HTERT RPE-1 (cell line): ENCODE measurements around the gene MKI67.
"Not testable (repeated sequence)": the region's sequence is repeated elsewhere in the genome, so short reads cannot be mapped to it uniquely, and the experiment has no call there.

Source experiments
- in situ Hi-C: fragments of 300-500 bp; cut with MboI; formaldehyde crosslinking; loops from 4 replicates; pipeline ENCODE4 v1.14.3; 2020; ENCODE audit warnings: low sequenced_read_pairs

Gene MKI67

DNA sequence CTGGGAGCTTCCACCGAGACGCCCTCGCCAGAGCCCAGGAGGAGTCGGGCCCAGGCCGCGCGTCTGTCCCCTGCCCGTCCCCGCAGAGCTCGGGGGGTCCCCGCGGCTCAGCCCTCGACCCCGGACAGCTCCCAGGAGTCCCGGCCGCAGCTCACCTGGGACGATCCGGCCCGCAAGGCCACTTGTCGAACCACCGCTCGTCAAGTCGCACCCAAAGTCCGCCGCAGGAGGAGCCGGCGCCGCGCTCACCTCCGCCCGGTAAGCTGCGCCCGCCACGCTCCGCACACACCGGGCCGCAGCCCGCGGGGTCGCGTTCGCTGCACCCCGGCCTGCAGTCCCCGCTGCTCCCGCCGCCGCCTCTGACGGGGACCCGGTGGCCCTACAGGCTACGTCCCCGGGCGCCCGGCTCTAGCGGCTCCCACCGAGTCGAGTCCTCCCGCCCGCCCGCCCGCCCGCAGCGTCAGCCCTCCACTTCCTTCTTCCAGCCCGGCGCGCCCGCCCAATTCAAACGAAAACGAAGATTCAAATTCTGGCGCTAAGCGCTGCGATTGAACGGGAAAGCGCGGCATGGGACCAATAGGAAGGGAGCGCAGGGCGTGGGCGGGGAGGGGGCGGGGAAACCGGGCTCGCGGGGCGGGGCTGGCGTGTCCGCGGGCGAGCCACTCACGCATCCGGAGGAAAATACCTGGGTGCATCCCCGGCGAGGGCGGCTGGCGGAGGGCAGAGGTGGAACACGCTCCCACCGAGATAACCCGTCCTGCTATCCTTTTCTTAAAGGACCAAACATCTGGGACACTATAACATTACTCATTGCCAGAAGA lies at the start of gene MKI67:
TSS of gene MKI67 (minus strand) at position 480 of the 821 bp plus-strand sequence. CDS start 756 bp downstream, outside the sequence.
- in situ Hi-C loops, result no loop called here

- in situ Hi-C loops, result no loop called here
Observed at GRCh38 chr10:128174581-128175559, 48.6 kb upstream of the MKI67 start.

- in situ Hi-C loops, result no loop called here
Observed at GRCh38 chr10:128173386-128173785, 47.2 kb upstream of the MKI67 start.

GRCh38 chr10:128172756-128173155 lies 46.5 kb upstream of the MKI67 start:
- in situ Hi-C loops, result no loop called here

GRCh38 chr10:128169811-128170379 lies 43.7 kb upstream of the MKI67 start:
- in situ Hi-C loops, result no loop called here

- in situ Hi-C loops, result no loop called here
Observed at GRCh38 chr10:128167926-128168520, 41.8 kb upstream of the MKI67 start.

DNA sequence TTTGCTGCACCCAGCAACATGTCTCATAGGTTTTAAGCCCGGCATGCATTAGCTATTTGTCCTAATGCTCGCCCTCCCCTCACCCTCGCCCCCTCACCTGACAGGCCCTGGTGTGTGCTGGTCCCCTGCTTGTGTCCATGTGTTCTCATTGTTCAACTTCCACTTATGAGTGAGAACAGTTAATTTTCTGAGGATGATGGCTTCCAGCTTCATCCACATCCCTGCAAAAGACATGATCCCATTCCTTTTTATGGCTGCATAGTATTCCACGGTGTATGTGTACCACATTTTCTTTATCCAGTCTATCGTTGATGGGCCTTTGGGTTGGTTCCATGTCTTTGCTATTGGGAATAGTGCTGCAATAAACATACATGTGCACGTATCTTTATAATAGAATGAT lies 40.9 kb upstream of the MKI67 start:
- in situ Hi-C loops, result not testable (repeated sequence)

GRCh38 chr10:128166151-128166550 lies 39.9 kb upstream of the MKI67 start:
- in situ Hi-C loops, result no loop called here

- in situ Hi-C loops, result no loop called here
Observed at GRCh38 chr10:128165536-128165935, 39.3 kb upstream of the MKI67 start.

DNA sequence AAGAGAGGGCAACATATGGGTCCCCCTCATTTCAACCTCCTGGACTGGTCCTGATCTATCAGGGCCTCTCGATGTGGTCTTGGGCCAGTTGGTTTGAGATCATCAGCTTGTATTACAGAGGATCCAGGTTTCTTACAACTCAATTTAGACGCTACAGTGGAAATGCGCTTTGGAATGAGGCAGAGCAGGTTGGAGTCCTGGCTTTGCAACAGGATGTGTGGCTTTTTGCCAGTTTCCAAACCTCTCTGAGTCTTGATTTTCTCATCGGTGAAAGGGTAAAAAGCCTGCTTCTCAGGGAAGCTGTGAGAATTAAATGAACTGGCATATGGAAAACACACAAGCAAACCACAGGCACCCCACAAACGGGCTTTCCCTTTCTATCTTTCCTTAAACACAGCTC lies 37.5 kb upstream of the MKI67 start:
- in situ Hi-C loops, result no loop called here

DNA sequence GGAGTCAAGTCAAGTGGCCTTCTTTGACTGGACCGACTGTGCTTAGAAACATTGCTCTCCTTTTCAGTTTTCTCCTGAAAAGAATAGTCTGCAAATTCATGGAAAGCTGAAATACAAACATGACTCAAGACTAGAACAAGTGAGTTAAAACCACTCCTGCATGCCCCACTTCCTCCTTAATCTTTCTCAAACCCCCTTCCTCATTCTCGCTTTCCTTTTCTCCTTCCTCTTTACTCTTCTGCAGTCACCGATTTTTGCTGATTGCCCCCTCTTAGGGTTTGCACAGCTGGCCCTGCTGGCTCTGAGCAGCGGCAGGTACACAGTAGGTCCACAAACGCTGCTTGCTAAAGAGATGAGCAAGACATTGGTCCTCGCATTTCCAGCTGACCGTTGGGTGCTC lies 34.8 kb upstream of the MKI67 start:
- in situ Hi-C loops, result no loop called here

DNA sequence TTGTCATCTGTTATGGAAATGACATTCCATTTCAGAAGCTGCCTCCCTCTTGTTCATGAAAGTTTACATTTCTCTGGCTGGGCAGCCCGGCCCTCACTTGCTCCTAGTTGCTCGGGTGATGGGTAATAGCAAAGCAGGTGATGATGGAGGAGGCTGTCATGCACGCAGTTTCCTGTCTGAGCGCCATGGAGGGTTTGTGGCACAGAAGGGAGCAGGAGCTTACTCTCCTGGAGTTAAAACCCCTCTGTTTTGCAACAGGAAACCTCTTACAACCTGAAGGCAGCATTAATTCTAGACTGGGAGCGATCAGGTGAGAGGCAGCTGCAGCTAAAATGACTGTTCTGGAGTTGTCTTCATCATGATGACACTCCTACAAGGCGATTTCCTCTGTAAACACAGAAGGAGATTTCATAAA lies 34.1 kb upstream of the MKI67 start:
- in situ Hi-C loops, result no loop called here

GRCh38 chr10:128158021-128158795 lies 32.0 kb upstream of the MKI67 start:
- in situ Hi-C loops, result no loop called here

DNA sequence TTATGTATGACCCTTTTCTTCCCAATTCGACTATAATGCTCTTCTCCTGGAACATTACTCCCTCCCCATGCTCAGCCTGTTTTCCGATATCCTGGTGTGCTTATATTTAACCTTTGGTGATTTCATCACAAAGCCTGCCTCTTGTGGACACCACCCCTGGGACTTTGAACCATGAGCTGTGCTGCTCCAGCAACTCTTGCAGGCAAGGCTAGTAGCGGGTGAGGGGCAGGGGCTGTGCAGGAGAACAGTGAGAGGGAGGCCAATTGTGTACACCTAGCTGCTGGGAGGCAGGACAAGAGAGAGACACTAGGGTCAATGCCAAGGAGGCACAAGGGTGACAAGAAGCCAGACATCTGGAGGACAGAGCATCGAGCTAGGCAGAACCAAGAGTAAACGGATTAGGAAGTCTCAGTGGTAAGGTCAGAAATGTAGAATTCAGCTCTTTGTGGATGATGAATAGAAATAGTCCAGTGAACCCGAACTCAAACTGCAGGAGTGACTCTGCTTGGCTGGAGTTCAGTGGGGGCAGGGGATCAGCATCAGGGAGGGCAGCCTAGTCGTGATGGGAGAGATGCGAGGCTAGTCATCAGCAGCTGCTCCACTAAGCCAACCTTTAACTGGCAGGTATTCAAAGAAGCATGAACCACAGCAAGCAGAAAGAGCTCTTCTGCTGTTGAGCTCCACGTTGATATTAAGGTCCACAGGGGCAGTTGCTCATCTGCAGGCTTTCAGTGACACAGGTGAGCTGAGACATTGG lies 31.0 kb upstream of the MKI67 start:
- in situ Hi-C loops, result no loop called here

- in situ Hi-C loops, result no loop called here
Observed at GRCh38 chr10:128152741-128153580, 26.7 kb upstream of the MKI67 start.

DNA sequence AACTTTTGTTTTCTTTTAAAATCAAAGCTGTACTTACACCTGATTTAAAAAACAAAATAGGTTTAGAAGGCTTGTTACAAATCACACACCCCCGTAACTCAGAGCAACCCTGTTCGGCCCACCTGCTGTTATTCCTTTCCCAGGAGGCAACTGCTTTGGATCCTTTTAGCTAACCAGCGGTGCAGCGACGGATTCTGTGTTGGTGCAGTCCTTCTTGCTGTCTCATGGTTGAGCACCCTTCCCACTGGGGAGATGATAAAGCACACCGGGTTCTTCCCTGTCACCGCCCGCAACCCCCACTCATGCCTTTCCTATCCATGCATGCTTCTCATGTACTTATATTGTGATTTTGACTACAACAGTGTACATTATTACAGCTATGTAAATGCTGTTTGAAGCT lies 24.8 kb upstream of the MKI67 start:
- in situ Hi-C loops, result no loop called here

DNA sequence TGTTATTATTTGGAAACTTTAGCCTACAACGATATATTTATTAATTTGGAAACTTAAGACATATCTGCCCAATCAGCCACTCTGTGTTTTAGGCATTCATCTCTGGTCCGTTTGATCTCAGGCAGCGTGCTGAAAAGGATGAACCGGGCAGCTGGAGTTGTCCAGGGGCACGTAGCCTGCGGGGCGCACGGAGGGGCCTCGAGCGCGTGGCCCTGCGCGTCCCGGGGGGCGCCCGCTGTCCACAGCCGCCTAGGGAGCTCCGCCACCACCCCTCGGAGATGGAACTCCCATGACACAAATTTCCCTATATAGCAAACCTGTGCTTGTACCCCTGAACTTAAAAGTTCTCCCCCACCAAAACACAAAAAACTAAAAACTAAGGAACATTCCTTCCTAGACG lies 24.3 kb upstream of the MKI67 start:
- in situ Hi-C loops, result no loop called here

GRCh38 chr10:128150045-128150493 lies 23.8 kb upstream of the MKI67 start:
- in situ Hi-C loops, result no loop called here
